ENCODE measurements around the gene CMTM4. TPM values are rescaled to one million over a fixed set of nuclear protein-coding genes. Genes with fewer than 3 reads are reported as not detected.

The CMTM4 gene
- total RNA-seq, 1 experiment from 2014 or later = 77.8 TPM

DNA sequence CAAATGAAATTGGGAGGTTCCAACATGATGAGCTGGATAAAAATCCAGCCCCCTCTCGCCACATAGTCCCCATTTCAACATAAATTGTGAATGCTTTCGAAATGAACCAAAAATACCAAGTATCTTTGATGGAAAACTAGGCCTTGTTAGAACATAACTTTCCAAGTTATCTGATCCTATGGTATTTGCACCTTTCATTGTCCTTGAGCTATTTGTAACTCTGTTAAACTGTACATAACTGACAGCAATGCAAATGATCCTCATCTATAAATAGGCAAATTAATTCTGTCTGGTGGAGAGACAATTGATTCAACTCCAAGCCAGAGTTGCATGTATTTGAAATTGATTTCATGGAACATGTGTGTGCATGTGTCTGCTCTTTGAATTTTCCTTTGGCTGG, 18.2 kb downstream of the CMTM4 start (continued):
- no peak for TF ChIP-seq CTCF (IDR thresholded peaks at IDR 0.05 in 2 of 3, conservative IDR thresholded peaks at IDR 0.05 in 1 of 3; ENCODE audit: borderline replicate concordance in 1 of 3, insufficient read depth in 1 of 3, low read depth in 2 of 3, low read length in 2 of 3)

- BruUV-seq (replicated peaks) = no TSS peak
- DNase-seq (ENCODE audit: low read depth, low spot score) = no peak
These were observed 18.7 kb downstream of the CMTM4 start for GRCh38 chr16:66677836-66678235.

More at GRCh38 chr16:66677836-66678235, 18.7 kb downstream of the CMTM4 start:
- peaks cover 3 to 14% of the 10 kb centered on the region in 2 experiments; a peak in 3 of 4 replicates for H3K4me1 ChIP-seq (ENCODE audit: control insufficient read depth in 1 of 2, insufficient read depth in 2 of 2, low read length in 2 of 2)
- no peaks in the 10 kb centered on the region for H3K9me2 ChIP-seq (ENCODE audit: insufficient read depth)
- no peak overlapping the region for H2AFZ ChIP-seq (ENCODE audit: low read depth, low read length, poor library complexity, severe bottlenecking)
- no peak overlapping the region for H3K4me2 ChIP-seq (ENCODE audit: low read length)
- POLR2A ChIA-PET = no interaction called here
- H3K27ac ChIP-seq (ENCODE audit: low read depth, low read length) = no peak overlapping the region
- intact Hi-C loops (cut with micrococcal nuclease) = no loop called here
- H3K27me3 ChIP-seq (ENCODE audit: insufficient read depth, low read length) = no peaks in the 10 kb centered on the region
- no peaks in the 10 kb centered on the region for H3K36me3 ChIP-seq (ENCODE audit: control insufficient read depth in 1 of 2, insufficient read depth in 2 of 2, low read length in 2 of 2)
- CTCF ChIA-PET = interaction anchor here (1.4 kb wide), 1 partner anchor 15 kb away, joined by 4 read pairs; no protein-coding TSS in a partner anchor
- H3K9me3 ChIP-seq (ENCODE audit: control insufficient read depth in 1 of 2, insufficient read depth in 1 of 2, low read depth in 1 of 2, low read length in 2 of 2) = no peaks in the 10 kb centered on the region
- no peak overlapping the region for H3K4me3 ChIP-seq (replicated peaks in 1 of 2; ENCODE audit: low read depth in 1 of 2, low read length in 2 of 2)
- RAD21 ChIA-PET (ENCODE audit: low non-redundant PET in 1 of 2, low total read pairs in 2 of 2, uncharacterized antibody in 2 of 2, unreplicated experiment in 2 of 2) = no interaction called here
- 0 out of 2 replicates have a peak, but pooled peaks cover 3% of the 10 kb centered on the region for H4K20me1 ChIP-seq (ENCODE audit: insufficient read depth)
- no peak for ATAC-seq
- TF ChIP-seq, protein P1, sequence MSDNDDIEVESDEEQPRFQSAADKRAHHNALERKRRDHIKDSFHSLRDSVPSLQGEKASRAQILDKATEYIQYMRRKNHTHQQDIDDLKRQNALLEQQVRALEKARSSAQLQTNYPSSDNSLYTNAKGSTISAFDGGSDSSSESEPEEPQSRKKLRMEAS (IDR thresholded peaks at IDR 0.05) = no peak
- TF ChIP-seq RAD21 (IDR thresholded peaks at IDR 0.05; ENCODE audit: low read depth) (no peak), ELF1 (IDR thresholded peaks at IDR 0.05; ENCODE audit: borderline replicate concordance, low read depth) (no peak), POLR2AphosphoS5 (IDR thresholded peaks at IDR 0.05; ENCODE audit: low read depth, low read length) (no peak), POLR2A (IDR thresholded peaks at IDR 0.05; ENCODE audit: borderline replicate concordance, extremely low read depth, insufficient read depth, insufficient read length) (no peak), EZH2phosphoT487 (IDR thresholded peaks at IDR 0.05; ENCODE audit: borderline replicate concordance) (no peak)
- TF ChIP-seq, protein P2, sequence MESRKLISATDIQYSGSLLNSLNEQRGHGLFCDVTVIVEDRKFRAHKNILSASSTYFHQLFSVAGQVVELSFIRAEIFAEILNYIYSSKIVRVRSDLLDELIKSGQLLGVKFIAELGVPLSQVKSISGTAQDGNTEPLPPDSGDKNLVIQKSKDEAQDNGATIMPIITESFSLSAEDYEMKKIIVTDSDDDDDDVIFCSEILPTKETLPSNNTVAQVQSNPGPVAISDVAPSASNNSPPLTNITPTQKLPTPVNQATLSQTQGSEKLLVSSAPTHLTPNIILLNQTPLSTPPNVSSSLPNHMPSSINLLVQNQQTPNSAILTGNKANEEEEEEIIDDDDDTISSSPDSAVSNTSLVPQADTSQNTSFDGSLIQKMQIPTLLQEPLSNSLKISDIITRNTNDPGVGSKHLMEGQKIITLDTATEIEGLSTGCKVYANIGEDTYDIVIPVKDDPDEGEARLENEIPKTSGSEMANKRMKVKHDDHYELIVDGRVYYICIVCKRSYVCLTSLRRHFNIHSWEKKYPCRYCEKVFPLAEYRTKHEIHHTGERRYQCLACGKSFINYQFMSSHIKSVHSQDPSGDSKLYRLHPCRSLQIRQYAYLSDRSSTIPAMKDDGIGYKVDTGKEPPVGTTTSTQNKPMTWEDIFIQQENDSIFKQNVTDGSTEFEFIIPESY (IDR thresholded peaks at IDR 0.05; ENCODE audit: extremely low read depth, insufficient replicate concordance, low read length) = no peak
- peaks cover 39% of the 10 kb centered on the region for H3K79me2 ChIP-seq (ENCODE audit: insufficient read depth, low read length)
- H3K9ac ChIP-seq (ENCODE audit: low read length) = no peak overlapping the region

All from HCT116 (cell line).